ENCODE results near the gene MARCHF9. TPM values are rescaled to one million over a fixed set of nuclear protein-coding genes. Genes with fewer than 3 reads are reported as not detected.

The MARCHF9 gene
- total RNA-seq = 11.3 TPM
- long read RNA-seq, partial matches to known transcripts = 0 of 2 reads
- long read RNA-seq, other reads (novel, unspliced or antisense) = 0 of 2 reads

GRCh38 chr12:57754411-57755193 lies at the start of gene MARCHF9:
Gene MARCHF9 (plus strand): TSS chr12:57755103. CDS start chr12:57755529, 426 bp downstream.
- DNase-seq (ENCODE audit: low spot score) = no peak

GRCh38 chr12:57707250-57707649 lies 47.7 kb upstream of the MARCHF9 start:
- DNase-seq (ENCODE audit: low spot score) = no peak

- no peak for DNase-seq (ENCODE audit: low spot score)
These were observed 46.6 kb upstream of the MARCHF9 start for GRCh38 chr12:57708296-57708695.

- no peak for DNase-seq (ENCODE audit: low spot score)
These were observed 42.2 kb upstream of the MARCHF9 start for GRCh38 chr12:57712701-57713100.

GRCh38 chr12:57713209-57713608 lies 41.7 kb upstream of the MARCHF9 start:
- DNase-seq (ENCODE audit: low spot score) = no peak

GRCh38 chr12:57715036-57715748 lies 39.7 kb upstream of the MARCHF9 start:
- DNase-seq (ENCODE audit: low spot score) = peak; percentile 4

- DNase-seq (ENCODE audit: low spot score) = peak; percentile 18
These were observed 39.1 kb upstream of the MARCHF9 start for GRCh38 chr12:57715786-57716185.

- DNase-seq (ENCODE audit: low spot score) = peak; percentile 33
These were observed 38.6 kb upstream of the MARCHF9 start for GRCh38 chr12:57716305-57716704.

- peak; percentile 3 for DNase-seq (ENCODE audit: low spot score)
These were observed 37.8 kb upstream of the MARCHF9 start for GRCh38 chr12:57717131-57717530.

GRCh38 chr12:57717846-57718640 lies 36.9 kb upstream of the MARCHF9 start:
- DNase-seq (ENCODE audit: low spot score) = peak; percentile 16

GRCh38 chr12:57718641-57719528 lies 36.0 kb upstream of the MARCHF9 start:
- DNase-seq (ENCODE audit: low spot score) = peak; percentile 77

- DNase-seq (ENCODE audit: low spot score) = peak; percentile 51
These were observed 34.9 kb upstream of the MARCHF9 start for GRCh38 chr12:57719777-57720605.

GRCh38 chr12:57720606-57721595 lies 34.0 kb upstream of the MARCHF9 start:
- DNase-seq (ENCODE audit: low spot score) = peak; percentile 81

- DNase-seq (ENCODE audit: low spot score) = peak; percentile 47
These were observed 32.9 kb upstream of the MARCHF9 start for GRCh38 chr12:57721846-57722608.

GRCh38 chr12:57722716-57723629 lies 31.9 kb upstream of the MARCHF9 start:
- peak; percentile 74 for DNase-seq (ENCODE audit: low spot score)

- no peak for DNase-seq (ENCODE audit: low spot score)
These were observed 31.3 kb upstream of the MARCHF9 start for GRCh38 chr12:57723630-57723962.
